ENCODE data around the gene MYO1E.

Gene MYO1E

GRCh38 chr15:59321000-59321689, 51.5 kb downstream of the MYO1E start:
- DNase-seq (ENCODE audit: low read depth in 3 of 3, low spot score in 1 of 3): no peak

DNA sequence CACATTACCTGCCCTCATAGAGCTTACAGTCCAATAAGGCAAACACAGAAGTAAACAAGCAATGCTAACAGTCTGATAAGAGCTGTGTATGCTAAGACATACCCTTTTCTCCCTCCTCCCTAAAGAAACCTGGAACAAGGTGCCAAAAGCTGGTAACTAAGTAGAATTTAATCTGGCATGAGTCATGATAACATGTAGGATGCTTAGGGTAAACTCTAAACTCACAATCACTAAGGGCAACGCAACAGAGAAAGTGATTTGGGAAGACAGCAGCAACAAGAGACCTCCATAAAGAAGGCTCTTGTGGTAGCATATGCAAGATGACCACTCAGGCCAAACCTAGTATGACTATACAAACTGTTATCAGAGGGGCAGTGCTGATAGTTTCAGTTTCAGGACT, 55.5 kb downstream of the MYO1E start:
- no peak for DNase-seq (ENCODE audit: low read depth in 3 of 3, low spot score in 1 of 3)

DNA sequence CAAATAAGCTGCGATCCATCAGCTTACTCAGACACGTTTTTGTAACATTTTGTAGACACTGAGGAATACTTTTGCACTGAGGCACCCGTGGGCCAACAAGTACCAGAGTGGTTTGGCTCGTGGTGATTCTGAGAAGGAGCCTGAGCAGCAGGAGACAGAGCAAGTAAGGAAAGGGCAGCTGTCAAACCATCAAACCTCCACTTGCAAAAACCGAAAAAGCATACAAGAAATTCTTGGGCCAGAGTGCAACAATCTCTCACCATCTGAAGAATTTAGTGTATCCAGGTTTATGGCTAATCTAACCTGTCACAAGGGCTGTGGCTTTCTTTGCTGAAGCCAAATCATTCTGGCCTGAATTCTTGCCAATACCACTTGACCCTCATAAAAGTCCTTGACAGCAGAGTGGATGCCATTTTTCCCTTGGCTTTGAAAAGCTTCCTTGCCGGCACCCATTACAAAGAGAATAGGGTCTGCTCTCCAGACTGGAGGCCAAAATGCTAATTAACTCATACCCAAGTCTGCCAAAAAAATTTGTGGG, 56.7 kb downstream of the MYO1E start:
- DNase-seq (ENCODE audit: low read depth in 3 of 3, low spot score in 1 of 3): no peak

DNA sequence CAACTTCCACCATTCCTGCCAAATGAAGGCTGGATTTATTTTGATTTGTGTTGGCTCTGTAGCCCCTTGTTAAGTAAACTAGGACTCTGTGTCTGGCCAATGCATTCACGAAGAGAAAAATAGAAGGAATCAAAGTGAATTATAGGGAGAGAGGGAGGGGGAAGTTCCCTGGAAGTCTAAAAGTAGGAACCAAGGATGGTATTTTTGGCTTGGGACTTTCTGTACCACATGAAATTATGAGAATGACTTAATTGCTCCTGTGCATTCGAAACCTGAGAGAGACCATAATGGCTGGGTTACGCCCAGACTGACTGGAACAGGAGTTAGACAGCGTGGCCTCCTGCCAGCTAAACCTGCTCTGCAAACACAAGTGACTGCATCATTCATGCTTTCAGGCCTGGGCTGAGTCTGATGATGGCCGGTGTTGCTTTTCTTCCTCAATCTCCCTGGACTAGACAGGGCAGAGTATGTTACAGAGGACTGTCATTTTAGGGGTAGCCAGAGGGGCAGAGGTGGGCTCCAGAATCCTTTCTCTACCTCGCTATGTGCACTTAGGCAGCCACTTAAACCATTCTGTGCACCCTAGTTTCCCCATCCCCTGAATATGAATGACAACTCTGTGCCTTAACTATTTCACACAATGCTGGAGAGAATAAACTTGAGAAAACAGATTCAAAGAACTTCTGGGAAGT, 58.9 kb downstream of the MYO1E start:
- DNase-seq (ENCODE audit: low read depth in 3 of 3, low spot score in 1 of 3): no peak

DNA sequence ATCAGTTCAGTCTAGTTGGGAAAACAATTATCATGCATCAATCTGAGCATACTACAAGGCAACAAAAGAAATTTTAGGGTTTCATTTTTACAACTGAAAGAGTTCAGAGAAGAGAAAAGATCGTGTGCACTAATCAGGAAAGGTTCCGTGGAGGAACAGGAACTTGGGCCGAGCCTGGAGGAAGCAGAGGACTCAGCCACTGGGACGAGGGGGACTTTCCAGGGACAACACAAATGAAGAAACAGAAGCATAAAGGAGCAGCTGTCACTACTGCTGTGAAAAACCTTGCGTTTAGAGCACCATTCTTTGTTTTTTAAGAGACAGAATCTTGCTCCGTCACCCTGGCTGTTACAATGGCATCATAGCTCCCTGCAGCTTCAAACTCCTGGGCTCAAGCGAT, 60.5 kb downstream of the MYO1E start:
- DNase-seq (ENCODE audit: low read depth in 3 of 3, low spot score in 1 of 3): no peak

GRCh38 chr15:59311195-59311594, 61.5 kb downstream of the MYO1E start:
- DNase-seq (ENCODE audit: low read depth in 3 of 3, low spot score in 1 of 3): no peak

GRCh38 chr15:59309405-59309804, 63.3 kb downstream of the MYO1E start:
- DNase-seq (ENCODE audit: low read depth in 3 of 3, low spot score in 1 of 3): no peak

GRCh38 chr15:59307165-59307537, 65.5 kb downstream of the MYO1E start:
- DNase-seq (ENCODE audit: low read depth in 3 of 3, low spot score in 1 of 3): no peak

DNA sequence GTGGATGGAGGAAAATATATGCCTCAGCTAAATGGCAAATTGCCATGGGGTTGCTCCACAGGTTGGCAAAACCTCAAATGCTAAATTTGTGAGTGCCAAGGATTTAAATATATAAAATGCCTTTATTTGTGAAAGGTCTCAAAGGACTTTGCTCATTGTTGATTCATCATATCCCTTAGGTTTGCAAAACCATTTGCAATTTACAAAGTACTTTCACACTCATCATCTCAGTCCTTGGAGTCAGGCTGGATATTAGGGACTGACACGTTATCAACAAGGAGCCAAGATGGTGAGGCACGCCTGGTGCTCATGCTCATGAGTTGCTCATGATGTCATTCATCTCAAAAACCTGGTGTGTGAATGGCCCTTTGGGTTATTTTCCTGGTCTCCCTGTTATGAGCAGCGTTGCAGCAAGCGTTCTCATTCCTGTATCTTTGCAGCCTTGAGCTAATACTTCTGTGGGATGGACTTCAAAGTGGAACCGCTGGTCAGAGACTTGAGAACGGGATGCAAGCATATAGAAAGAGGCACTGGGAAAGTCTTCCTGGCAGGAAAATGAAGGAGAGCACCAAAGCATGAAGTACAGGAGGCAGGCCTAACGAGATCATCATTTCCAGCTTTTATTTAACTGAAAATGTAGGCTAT, 66.0 kb downstream of the MYO1E start:
- no peak for DNase-seq (ENCODE audit: low read depth in 3 of 3, low spot score in 1 of 3)

DNA sequence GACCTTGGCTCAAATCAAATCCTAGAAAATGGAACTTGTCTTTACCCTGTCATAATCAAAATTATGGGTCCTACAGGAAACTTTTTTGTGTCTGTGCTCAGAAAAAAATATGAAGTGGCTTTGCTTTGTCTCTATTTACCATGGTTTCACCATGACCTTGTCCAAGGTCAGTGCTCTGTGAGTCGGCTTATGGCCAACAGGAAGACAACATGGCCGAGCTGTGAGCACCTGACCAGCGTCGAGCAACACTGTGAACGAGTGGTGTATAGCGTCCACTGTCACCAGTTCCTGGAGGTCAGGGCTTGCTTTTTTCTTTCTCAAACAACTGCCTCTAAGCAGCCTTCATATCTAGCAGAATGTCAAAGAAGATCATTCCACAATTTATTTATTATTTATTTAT, 67.9 kb downstream of the MYO1E start:
- DNase-seq (ENCODE audit: low read depth in 3 of 3, low spot score in 1 of 3): no peak

- DNase-seq (ENCODE audit: low read depth in 3 of 3, low spot score in 1 of 3): no peak
Observed at GRCh38 chr15:59304034-59304795, 68.5 kb downstream of the MYO1E start.

DNA sequence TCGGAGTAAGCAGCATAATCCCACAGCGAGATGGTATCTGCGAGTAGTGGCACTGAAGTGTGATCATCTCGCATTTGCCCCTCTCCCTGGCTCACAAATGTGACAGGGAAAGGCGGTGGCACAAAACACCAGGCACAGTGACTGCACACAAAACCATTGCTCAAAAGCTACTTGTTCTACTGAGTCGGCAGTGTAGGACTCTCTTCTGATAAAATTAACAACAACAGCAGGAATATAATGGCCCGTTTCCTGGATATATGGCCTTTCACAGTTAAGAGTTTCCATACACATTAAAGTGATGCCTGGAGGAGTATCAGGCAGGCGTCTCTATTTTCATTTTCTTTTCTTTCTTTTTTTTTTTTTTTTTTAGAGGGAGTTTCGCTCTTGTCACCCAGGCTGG, 69.0 kb downstream of the MYO1E start:
- DNase-seq (ENCODE audit: low read depth in 3 of 3, low spot score in 1 of 3): no peak

DNA sequence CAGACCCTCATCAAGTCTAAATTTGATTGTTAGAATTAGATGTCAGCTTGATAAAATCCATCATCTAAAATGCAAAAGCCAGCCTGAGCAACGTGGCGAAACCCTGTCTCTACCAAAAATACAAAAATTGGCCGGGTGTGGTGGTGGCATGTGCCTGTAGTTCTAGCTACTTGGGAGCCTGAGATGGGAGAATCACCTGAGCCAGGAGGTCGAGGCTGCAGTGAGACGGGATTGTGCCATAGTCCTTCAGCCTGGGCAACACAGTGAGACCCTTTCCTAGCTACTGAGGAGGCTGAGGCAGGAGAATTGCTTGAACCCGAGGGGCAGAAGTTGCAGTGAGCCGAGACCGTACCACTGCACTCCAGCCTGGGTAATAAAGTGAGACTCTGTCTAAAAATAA, 69.5 kb downstream of the MYO1E start:
- no peak for DNase-seq (ENCODE audit: low read depth in 3 of 3, low spot score in 1 of 3)

DNA sequence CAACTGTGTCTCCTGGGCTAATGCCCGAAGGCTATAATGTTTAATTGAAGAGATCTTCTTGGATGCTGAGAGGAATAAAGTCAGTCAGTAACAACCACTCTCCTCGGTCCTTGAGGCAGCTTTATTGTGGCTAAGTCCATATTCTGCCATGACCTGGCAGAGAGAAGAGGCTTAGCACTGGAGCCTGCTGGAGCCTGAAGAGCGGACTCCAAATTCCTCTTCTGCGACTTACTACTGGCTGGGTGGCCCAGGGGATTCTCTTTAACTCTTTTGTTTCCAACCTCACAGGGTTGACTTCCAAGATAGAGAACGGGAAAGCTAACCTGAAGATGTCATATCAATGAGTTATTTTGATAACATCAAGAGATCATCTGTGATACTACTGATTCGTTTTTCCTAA, 71.1 kb downstream of the MYO1E start:
- DNase-seq (ENCODE audit: low read depth in 3 of 3, low spot score in 1 of 3): no peak

DNA sequence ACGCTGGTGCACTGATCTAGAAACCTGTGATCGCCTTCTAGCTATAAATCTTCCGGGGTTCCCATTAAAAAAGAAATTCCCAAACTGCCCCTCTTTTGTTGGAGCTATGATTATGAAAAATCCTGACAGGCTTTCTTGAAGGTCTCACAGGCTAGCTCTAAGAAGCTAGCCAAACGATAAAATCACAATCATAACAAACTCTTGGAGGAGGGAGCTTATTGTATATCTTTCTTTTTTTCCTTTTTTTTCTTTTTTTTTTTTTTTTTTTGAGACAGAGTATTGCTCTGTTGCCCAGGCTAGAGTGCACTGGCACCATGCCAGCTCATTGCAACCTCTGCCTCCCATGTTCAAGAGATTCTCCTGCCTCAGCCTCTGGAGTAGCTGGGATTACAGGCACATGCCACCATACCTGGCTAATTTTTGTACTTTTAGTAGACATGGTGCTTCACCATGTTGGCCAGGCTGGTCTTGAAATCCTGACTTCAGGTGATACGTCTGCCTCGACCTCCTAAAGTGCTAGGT, 72.0 kb downstream of the MYO1E start:
- no peak for DNase-seq (ENCODE audit: low read depth in 3 of 3, low spot score in 1 of 3)

DNA sequence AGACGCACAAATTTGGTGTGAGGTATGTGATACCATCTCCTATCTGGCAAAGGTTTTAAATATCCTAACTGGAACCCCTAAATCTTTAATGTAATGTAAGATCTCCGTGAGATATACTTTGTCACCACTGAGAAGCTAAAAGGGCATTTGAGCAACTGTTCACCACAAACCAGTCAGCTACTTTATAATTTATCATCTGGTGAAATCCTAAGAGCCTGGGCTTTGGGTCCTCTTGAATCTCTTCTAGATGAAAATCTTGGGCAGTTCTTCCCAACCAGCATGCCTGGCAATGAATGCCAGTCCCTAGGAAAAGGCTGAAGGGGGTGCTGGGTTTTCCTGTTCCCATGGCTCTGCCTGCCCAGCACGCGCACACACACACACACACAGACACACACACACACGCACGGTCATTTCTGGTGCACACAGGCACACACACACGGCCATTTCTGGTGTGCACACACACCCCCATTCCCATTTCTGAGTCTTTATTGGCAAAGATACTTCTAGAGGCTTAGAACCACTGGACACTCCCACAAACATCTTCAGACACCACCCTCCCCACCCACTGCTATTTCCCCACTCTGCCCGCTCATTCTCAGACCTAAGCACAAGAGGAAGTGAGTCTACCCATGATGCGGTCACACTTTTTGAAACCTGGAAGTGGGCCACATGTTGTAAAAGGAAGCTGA, 72.6 kb downstream of the MYO1E start:
- DNase-seq (ENCODE audit: low read depth in 3 of 3, low spot score in 1 of 3): peak; percentile 20 to 30 (median 24)

DNA sequence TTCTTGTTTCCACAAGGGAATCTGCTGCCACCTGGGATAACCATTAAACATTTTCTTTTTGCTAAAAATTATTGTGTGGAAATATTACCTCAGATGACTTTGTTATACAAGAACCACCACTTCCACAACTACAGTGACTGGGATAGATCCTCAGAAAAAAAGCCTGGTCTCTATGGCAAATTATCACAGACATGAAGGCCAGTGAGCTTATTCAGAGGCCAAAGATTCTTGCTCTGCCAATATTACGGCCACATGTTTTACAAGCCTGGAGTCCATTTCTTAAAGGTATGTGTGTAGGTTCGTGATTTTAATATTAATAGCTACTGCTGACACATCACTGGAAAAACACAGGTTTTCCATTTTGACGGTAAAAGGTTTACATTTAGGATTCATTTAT, 73.8 kb downstream of the MYO1E start:
- no peak for DNase-seq (ENCODE audit: low read depth in 3 of 3, low spot score in 1 of 3)

GRCh38 chr15:59298225-59298853, 74.3 kb downstream of the MYO1E start:
- DNase-seq (ENCODE audit: low read depth in 3 of 3, low spot score in 1 of 3): no peak

DNA sequence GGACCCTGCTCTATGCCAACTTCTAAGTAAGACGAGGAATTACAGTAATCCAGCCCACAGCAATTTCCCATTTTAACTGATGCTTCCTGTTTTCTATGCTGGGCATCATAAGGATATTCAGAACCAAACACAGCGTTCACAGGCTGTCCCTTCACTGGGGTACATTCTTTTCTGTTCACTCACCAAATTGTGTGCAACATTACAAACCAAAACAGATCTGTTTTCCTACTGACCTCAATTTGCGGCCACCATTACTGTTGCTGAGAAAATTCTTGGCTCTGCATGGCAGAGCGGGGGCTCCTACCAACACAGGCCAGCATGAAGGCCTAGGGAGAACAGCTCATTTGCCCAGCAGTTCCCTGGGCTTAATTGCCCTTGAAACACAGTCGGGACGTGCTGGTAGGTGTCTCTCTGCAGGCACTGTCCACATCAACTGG, 76.5 kb downstream of the MYO1E start:
- no peak for DNase-seq (ENCODE audit: low read depth in 3 of 3, low spot score in 1 of 3)

Measured in stimulated activated CD4-positive, alpha-beta T cell treated with anti-CD3 and anti-CD28 coated beads, TNF-alpha, amount 100 ng/mL, for 1 hour (primary cell).